ENCODE data around the gene DNM1L. TPM values are rescaled to one million over a fixed set of nuclear protein-coding genes. Genes with fewer than 3 reads are reported as not detected.

DNM1L gene
- total RNA-seq, 1 donor from 2014 or later: 167 TPM

- Mint-ChIP-seq H3K4me3 (ENCODE audit: unreplicated experiment) (peak overlapping the region; percentile 89), H3K27me3 (ENCODE audit: unreplicated experiment) (peaks cover 3% of the 10 kb centered on the region), H3K36me3 (ENCODE audit: unreplicated experiment) (no peaks in the 10 kb centered on the region), H3K27ac (ENCODE audit: unreplicated experiment) (no peak overlapping the region), H3K4me1 (ENCODE audit: low read depth, unreplicated experiment) (peaks cover 8% of the 10 kb centered on the region), H3K9me3 (ENCODE audit: unreplicated experiment) (peaks cover 4% of the 10 kb centered on the region)
- DNase-seq: no peak
- no peak for TF ChIP-seq CTCF (IDR thresholded peaks at IDR 0.05; ENCODE audit: partially characterized antibody, unreplicated experiment)
Observed at GRCh38 chr12:32680787-32681186, 1.7 kb downstream of the DNM1L start.

GRCh38 chr12:32681272-32681671 lies 2.2 kb downstream of the DNM1L start:
- Mint-ChIP-seq H3K27ac (ENCODE audit: unreplicated experiment) (no peak overlapping the region), H3K4me1 (ENCODE audit: low read depth, unreplicated experiment) (peaks cover 8% of the 10 kb centered on the region), H3K4me3 (ENCODE audit: unreplicated experiment) (peak overlapping the region; percentile 89), H3K36me3 (ENCODE audit: unreplicated experiment) (no peaks in the 10 kb centered on the region), H3K27me3 (ENCODE audit: unreplicated experiment) (peaks cover 3% of the 10 kb centered on the region), H3K9me3 (ENCODE audit: unreplicated experiment) (peaks cover 4% of the 10 kb centered on the region)
- no peak for TF ChIP-seq CTCF (IDR thresholded peaks at IDR 0.05; ENCODE audit: partially characterized antibody, unreplicated experiment)
- no peak for DNase-seq

GRCh38 chr12:32686340-32686739 lies 7.2 kb downstream of the DNM1L start:
- Mint-ChIP-seq H3K4me1 (ENCODE audit: low read depth, unreplicated experiment) (peaks cover 16% of the 10 kb centered on the region), H3K36me3 (ENCODE audit: unreplicated experiment) (no peaks in the 10 kb centered on the region), H3K4me3 (ENCODE audit: unreplicated experiment) (no peak overlapping the region), H3K27ac (ENCODE audit: unreplicated experiment) (no peak overlapping the region), H3K27me3 (ENCODE audit: unreplicated experiment) (peaks cover 2% of the 10 kb centered on the region), H3K9me3 (ENCODE audit: unreplicated experiment) (no peaks in the 10 kb centered on the region)
- TF ChIP-seq CTCF (IDR thresholded peaks at IDR 0.05; ENCODE audit: partially characterized antibody, unreplicated experiment): no peak
- DNase-seq: no peak

GRCh38 chr12:32688786-32689185 lies 9.7 kb downstream of the DNM1L start:
- no peak for TF ChIP-seq CTCF (IDR thresholded peaks at IDR 0.05; ENCODE audit: partially characterized antibody, unreplicated experiment)
- Mint-ChIP-seq H3K9me3 (ENCODE audit: unreplicated experiment) (peaks cover 2% of the 10 kb centered on the region), H3K4me1 (ENCODE audit: low read depth, unreplicated experiment) (peaks cover 17% of the 10 kb centered on the region), H3K27me3 (ENCODE audit: unreplicated experiment) (peaks cover 2% of the 10 kb centered on the region), H3K36me3 (ENCODE audit: unreplicated experiment) (no peaks in the 10 kb centered on the region), H3K4me3 (ENCODE audit: unreplicated experiment) (no peak overlapping the region), H3K27ac (ENCODE audit: unreplicated experiment) (peak overlapping the region; percentile 29)
- DNase-seq: no peak

- Mint-ChIP-seq H3K36me3 (ENCODE audit: unreplicated experiment) (peaks cover 5% of the 10 kb centered on the region), H3K27ac (ENCODE audit: unreplicated experiment) (no peak overlapping the region)
Observed at GRCh38 chr12:32690927-32691326, 11.8 kb downstream of the DNM1L start.

More at GRCh38 chr12:32690927-32691326, 11.8 kb downstream of the DNM1L start:
- Mint-ChIP-seq H3K4me1 (ENCODE audit: low read depth, unreplicated experiment) (peaks cover 21% of the 10 kb centered on the region), H3K9me3 (ENCODE audit: unreplicated experiment) (peaks cover 5% of the 10 kb centered on the region), H3K4me3 (ENCODE audit: unreplicated experiment) (no peak overlapping the region), H3K27me3 (ENCODE audit: unreplicated experiment) (peaks cover 2% of the 10 kb centered on the region)
- DNase-seq: no peak
- no peak for TF ChIP-seq CTCF (IDR thresholded peaks at IDR 0.05; ENCODE audit: partially characterized antibody, unreplicated experiment)
